ENCODE data around the gene RAB3GAP1. TPM values are rescaled to one million over a fixed set of nuclear protein-coding genes. Genes with fewer than 3 reads are reported as not detected.
A peak's percentile ranks its signal among the peaks of the same experiment; 100 is the strongest.

RAB3GAP1 gene
- total and polyA plus RNA-seq, 7 donors, result 24.5 to 52.7 (median 38.5) TPM

DNA sequence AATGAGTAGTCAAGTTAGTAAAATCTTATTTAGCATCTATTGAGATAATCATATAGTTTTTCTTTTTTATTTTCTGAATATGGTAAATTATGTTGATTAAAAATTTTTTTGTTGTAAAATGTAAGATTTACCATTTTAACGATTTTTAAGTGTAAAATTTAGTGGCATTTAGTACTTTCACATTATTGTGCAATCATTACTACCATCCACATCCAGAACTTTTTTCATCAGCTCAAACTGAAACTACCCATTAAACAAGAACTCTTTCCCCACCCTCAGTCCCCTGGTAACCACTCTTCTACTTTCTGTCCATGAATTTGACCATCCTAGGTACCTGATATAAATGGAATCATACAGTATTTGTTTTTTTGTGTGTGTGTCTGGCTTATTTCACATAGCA lies 11.1 kb downstream of the RAB3GAP1 start:
- Histone ChIP-seq H3K4me3 (no peak overlapping the region), H3K36me3 (ENCODE audit: insufficient read depth in 1 of 2, low read depth in 1 of 2) (peaks cover 0 to 23% of the 10 kb centered on the region in 2 donors), H3K4me1 (peaks cover 16% of the 10 kb centered on the region), H3K27ac (no peak overlapping the region), H3K9me3 (no peaks in the 10 kb centered on the region), H3K27me3 (ENCODE audit: insufficient read depth in 3 of 3, low read length in 2 of 3) (no peaks in the 10 kb centered on the region)
- 74 to 91% (median 77%) methylated on average over 1 of the region's 1 CpG for WGBS, 3 donors
- intact Hi-C loops (cut with DNase I), result no loop called here
- ATAC-seq (no peak), DNase-seq (no peak)
- TF ChIP-seq, protein P1, sequence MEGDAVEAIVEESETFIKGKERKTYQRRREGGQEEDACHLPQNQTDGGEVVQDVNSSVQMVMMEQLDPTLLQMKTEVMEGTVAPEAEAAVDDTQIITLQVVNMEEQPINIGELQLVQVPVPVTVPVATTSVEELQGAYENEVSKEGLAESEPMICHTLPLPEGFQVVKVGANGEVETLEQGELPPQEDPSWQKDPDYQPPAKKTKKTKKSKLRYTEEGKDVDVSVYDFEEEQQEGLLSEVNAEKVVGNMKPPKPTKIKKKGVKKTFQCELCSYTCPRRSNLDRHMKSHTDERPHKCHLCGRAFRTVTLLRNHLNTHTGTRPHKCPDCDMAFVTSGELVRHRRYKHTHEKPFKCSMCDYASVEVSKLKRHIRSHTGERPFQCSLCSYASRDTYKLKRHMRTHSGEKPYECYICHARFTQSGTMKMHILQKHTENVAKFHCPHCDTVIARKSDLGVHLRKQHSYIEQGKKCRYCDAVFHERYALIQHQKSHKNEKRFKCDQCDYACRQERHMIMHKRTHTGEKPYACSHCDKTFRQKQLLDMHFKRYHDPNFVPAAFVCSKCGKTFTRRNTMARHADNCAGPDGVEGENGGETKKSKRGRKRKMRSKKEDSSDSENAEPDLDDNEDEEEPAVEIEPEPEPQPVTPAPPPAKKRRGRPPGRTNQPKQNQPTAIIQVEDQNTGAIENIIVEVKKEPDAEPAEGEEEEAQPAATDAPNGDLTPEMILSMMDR (IDR thresholded peaks at IDR 0.05), result no peak

DNA sequence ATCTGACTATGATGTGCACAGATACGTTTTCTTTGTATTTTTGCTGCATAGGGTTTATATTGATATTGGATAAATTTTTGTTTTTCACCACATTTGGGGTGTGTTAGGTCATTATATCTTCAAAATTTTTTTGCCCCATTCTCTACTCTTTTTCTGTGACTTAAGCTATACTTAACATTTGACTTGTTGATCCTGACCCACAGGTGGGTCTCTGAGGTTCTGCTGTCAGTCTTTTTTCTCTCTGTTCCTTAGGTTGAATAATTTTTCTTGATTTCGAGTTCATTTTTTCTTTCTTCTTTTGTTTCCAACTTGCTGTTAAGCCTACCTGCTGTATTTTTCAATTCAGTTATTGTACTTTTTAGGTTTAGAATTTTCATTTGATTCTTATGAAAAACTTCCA lies 12.1 kb downstream of the RAB3GAP1 start:
- H3K4me1 ChIP-seq, result peaks cover 16% of the 10 kb centered on the region
- H3K27ac ChIP-seq, result no peak overlapping the region
- peaks cover 0 to 23% of the 10 kb centered on the region in 2 donors for H3K36me3 ChIP-seq (ENCODE audit: insufficient read depth in 1 of 2, low read depth in 1 of 2)
- H3K9me3 ChIP-seq, result no peaks in the 10 kb centered on the region
- no peaks in the 10 kb centered on the region for H3K27me3 ChIP-seq (ENCODE audit: insufficient read depth in 3 of 3, low read length in 2 of 3)
- WGBS, 3 donors, result 89 to 95% (median 93%) methylated on average over 2 of the region's 2 CpGs
- TF ChIP-seq, protein P1 (IDR thresholded peaks at IDR 0.05), result no peak
- no peak overlapping the region for H3K4me3 ChIP-seq
- no peak for DNase-seq
- ATAC-seq, result no peak
- intact Hi-C loops (cut with DNase I), result no loop called here

DNA sequence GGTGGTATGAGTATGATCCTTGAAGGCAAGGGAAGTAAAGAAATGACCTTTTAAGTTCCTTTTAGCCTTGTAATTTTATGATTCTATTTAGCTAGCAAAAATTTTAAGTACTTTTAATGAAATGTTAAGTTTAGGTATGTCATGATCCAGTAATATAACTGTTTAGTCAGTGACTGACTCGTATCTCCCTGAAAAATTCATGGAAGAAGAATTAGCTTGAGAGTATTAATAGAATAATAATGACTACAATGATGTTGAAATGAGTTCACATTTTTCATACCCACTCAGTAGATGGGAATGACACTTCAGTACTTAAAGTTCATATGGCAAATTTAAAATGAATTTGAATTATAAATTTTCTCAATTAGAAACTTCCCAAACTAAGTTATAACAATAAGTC lies 14.6 kb downstream of the RAB3GAP1 start:
- TF ChIP-seq, protein P1 (IDR thresholded peaks at IDR 0.05), result no peak
- Histone ChIP-seq H3K4me1 (peaks cover 9% of the 10 kb centered on the region), H3K4me3 (no peak overlapping the region), H3K9me3 (no peaks in the 10 kb centered on the region), H3K36me3 (ENCODE audit: insufficient read depth in 1 of 2, low read depth in 1 of 2) (peaks cover 0 to 6% of the 10 kb centered on the region in 2 donors), H3K27ac (no peak overlapping the region), H3K27me3 (ENCODE audit: insufficient read depth in 3 of 3, low read length in 2 of 3) (no peaks in the 10 kb centered on the region)
- peak; percentile 39 to 75 (median 48) for ATAC-seq
- DNase-seq, result no peak
- WGBS, 3 donors, result 38 to 76% (median 39%) methylated on average over 1 of the region's 1 CpG
- intact Hi-C loops (cut with DNase I), result no loop called here

DNA sequence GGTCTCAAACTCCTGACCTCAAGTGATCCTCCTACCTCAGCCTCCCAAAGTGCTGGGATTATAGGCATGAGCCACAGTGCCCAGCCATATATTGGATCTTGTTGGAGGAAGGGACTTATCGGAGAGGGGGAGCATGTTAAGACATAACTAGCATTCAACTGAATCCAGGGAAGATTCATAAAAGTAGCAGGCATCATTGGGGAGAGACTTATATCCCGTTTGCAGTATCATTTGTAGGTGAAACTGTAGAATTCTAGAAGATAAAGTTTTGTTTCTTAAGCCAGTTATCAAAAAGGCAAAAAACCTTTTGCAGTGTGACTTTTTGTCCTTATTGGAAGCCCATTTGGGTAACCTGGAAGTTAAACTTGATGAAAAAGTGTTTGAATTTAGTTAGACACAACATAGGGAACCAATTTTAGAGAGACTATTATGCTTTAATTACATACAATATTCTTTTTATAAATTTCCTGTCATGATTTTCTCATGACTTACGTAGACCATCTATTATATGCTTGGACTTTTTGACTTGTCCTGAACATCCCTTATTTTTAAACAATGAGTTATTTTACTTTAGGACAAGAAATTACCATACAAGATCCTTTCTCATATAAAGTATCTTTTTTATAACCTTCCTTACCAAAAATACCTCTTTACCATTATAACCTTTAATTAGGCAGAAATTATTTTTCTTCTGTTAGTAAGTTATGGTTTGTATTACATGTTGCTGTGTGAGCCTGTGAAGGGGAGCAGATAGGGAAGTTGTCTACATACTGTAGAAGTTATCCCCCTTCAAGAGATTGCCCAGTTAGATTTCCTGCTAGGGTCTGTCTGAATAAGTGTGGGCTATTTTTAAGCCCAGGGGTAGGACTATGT lies 20.3 kb downstream of the RAB3GAP1 start:
- Histone ChIP-seq H3K4me3 (no peak overlapping the region), H3K9me3 (no peaks in the 10 kb centered on the region), H3K27ac (no peak overlapping the region), H3K36me3 (ENCODE audit: insufficient read depth in 1 of 2, low read depth in 1 of 2) (no peaks in the 10 kb centered on the region), H3K27me3 (ENCODE audit: insufficient read depth in 3 of 3, low read length in 2 of 3) (no peaks in the 10 kb centered on the region), H3K4me1 (no peaks in the 10 kb centered on the region)
- no peak for ATAC-seq
- intact Hi-C loops (cut with DNase I), result no loop called here
- 94 to 99% (median 98%) methylated on average over 3 of the region's 3 CpGs for WGBS, 3 donors
- no peak for DNase-seq
- TF ChIP-seq, protein P1 (IDR thresholded peaks at IDR 0.05), result no peak
